Right hindlimb (tissue), 1 donor: ENCODE results near the gene BCORL1.
A peak's percentile ranks its signal among the peaks of the same experiment; 100 is the strongest.

Experiments
- DNase-seq: peaks from one replicate; pipeline ENCODE4 v3.0.0-alpha.2; 2018

BCORL1 gene

GRCh38 chrX:129961180-129962083 is 21.0 kb upstream of the BCORL1 start:
- no peak for DNase-seq

DNA sequence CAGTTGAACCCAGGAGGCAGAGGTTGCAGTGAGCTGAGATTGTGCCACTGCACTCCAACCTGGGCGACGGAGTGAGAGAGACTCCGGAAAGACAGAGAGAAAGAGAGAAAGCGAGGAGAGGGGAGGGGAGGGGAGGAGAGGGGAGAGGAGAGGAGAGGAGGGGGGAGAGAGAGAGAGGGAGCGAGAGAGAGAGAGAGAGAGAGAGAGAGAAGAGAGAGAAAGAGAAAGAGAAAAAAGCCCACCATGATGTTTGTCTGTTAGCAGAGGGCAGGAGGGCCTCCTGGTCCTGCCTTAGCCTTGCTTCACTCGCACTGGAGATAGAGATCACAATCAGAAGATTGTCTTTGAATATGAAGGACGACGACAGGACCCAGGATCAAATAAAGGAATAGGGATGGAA is 18.7 kb upstream of the BCORL1 start:
- no peak for DNase-seq

GRCh38 chrX:129965166-129965565 is 17.3 kb upstream of the BCORL1 start:
- DNase-seq: no peak

DNA sequence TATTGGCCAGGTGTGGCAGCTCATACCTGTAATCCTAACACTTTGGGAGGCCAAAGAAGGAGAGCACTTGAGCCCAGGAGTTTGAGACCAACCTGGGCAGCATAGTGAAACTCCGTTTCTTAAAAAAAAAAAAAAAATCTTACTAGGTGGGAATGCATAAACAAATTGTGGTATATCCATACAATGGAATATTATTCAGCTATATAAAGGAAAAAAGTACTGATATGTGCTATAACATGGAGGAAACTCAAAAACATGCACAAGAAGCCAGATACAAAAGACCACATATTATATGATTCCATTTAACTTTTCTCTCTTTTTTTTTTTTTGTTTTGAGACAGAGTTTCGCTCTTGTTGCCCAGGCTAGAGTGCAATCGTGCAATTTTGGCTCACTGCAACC is 13.5 kb upstream of the BCORL1 start:
- DNase-seq: no peak

DNA sequence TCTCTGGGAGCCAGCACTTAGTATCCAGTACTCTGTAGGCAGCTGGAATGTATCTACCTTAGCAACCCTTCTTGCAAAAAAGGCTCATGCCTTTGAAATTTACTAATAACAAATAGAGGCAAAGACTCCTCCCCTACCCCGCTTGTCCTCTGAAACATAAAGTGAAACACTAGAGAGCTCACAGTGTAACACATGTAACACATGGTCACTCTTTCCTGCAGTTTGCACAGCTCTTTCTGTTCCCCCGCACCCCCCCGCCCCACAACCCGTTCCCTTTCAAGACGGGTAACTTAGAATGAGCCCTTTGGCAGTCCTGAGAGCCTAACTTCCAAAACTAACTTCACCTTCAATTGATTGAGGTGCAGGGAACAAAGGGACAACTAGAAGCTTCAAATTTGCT is 6.0 kb upstream of the BCORL1 start:
- no peak for DNase-seq

GRCh38 chrX:129979207-129979920 is 3.1 kb upstream of the BCORL1 start:
- no peak for DNase-seq

DNA sequence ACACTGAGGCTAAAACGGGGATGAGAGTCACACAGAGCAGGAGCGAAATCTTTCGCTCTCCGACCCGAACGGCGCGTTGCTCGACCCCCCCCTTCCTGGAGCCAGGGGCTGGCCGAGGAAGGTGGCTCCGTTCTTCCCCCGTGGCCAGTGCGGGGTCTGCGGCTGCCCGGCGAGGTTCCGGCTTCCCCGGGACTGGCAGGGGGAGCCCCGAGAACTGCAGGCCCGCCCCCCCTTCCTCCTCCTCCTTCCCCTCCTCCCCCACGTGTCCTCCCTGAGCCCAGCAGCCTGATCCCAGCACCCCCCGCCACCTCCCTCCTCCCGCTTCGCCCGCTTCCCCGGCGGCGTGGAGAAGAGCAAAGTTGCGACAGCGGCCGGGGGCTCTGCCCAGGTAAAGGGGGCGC is 2.4 kb upstream of the BCORL1 start:
- DNase-seq: peak; percentile 36

DNA sequence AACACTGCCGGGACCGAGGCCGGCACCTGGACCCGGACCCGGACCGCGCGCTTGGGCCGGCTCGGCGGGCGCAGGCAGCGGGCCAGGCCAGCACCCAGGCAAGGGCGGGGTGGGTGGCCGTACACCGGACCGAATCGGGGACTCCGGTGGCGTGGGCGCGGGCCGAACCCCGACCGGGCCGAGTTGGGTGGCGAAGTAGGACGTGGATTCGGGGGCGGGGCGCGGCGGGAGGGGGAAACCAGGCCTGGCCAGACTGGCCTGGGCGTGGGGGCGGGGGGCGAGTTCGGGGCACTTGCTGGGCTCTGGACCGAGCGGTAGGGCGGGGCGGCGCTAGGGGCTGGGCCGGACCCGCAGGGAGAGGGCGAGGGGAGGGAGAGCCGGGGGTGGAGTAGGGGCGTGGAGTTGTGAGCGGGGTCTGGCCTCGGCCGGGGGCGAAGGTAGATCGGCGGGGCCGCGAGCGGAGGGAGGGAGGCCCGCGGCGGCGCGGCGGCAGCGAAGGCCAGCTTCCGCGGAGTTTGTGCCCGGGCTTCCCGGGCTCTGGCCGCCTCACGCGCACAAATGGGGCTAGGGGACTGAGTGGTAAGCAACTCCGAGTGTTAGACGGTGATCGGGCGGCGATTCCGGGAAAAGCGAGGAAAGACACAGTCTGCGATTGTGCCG is 1.8 kb upstream of the BCORL1 start:
- peak; percentile 62 for DNase-seq

GRCh38 chrX:129981200-129981553 is 1.3 kb upstream of the BCORL1 start:
- DNase-seq: no peak

GRCh38 chrX:129981752-129982299 is 609 bp upstream of the BCORL1 start:
- DNase-seq: no peak

- peak; percentile 48 for DNase-seq
Measured at GRCh38 chrX:129983575-129984110, 1.2 kb downstream of the BCORL1 start.

GRCh38 chrX:129984111-129984958 is 1.9 kb downstream of the BCORL1 start:
- peak; percentile 48 for DNase-seq

DNA sequence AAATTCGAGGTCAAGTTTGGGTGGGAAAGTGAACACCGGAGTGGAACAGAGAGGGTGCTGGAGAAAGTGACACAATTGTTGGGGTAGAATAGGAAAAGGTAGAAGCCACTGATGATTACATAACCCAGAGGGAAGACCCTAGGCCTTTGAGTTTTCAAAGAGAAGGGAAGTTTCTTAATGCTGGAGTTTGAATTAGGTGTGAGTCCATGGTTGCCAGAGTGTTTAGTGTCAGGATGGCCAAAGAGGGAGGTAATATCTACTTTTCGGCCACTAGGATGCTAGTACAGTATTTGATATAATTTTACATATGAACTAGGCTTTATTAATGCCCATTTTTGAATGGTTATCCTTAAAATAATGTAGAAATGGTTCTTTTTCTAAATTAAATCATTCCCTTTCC is 5.4 kb downstream of the BCORL1 start:
- no peak for DNase-seq

GRCh38 chrX:129992181-129992580 is 9.7 kb downstream of the BCORL1 start:
- no peak for DNase-seq

GRCh38 chrX:129996120-129996519 is 13.7 kb downstream of the BCORL1 start:
- no peak for DNase-seq

GRCh38 chrX:129997086-129997485 is 14.7 kb downstream of the BCORL1 start:
- DNase-seq: no peak

- no peak for DNase-seq
Measured at GRCh38 chrX:129998021-129998420, 15.6 kb downstream of the BCORL1 start.

- no peak for DNase-seq
Measured at GRCh38 chrX:130001893-130002292, 19.5 kb downstream of the BCORL1 start.

DNA sequence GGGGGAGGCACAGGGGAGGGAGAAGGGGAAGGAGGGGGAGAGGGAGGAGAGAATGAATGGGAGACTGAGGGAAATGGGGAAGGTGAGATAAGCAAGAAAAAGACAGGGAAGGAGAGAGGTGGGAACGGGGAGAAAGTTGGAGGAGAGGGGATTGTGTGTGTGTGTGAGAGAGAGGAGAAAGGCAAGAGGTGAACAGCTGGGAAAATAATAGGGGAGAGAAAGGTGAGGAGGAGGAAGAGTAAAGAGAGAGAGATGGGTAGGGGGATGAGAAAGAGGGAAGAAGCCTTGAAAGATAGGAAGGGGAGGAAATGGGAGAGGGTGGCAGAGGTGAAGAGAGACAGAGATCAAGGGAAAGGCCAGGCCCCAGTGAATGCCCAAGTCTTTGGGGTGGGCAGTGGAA is 20.1 kb downstream of the BCORL1 start:
- no peak for DNase-seq

- DNase-seq: no peak
Measured at GRCh38 chrX:130005089-130005807, 22.8 kb downstream of the BCORL1 start.

DNA sequence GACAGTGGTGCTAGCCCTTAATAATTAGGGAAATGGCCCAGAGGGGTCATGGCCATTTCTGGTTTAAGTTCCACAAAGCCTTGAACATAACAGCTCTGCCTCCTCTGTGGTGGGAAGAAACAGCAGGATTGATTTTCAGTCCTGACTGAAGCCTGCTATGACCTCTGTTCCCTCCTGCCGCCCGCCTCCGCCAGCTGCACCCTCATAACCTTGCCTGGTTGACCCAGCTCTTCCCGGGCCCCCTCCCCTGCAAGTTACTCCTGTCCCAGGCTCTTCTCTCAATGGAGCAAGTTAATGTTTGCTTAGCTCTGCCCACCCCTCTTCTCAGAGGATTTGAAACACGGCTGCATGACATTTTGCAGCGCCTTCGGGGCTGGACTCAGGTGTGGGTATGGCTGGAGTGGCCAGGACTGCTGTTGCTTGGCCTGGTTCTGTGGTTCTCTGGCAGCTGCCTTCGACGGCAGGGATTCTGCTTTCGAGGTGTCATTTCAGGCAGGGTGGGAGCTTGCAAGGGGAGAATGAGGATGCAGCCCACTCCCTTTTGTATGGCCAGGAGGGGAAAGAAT is 27.3 kb downstream of the BCORL1 start:
- DNase-seq: no peak
